Right atrium auricular region (tissue), 2 donors: Measurements from ENCODE around the gene VPS33A. TPM values are rescaled to one million over a fixed set of nuclear protein-coding genes. Genes with fewer than 3 reads are reported as not detected.

Experiments used
- DNase-seq: peaks from one replicate; pipeline ENCODE4 v3.0.0-alpha.2; 2019; ENCODE audit warnings: low spot score
- H3K27ac ChIP-seq, 2 donors: fragments of 200-600 bp; sonication (generic); 1 replicate in 1 of 2; 2 replicates in 1 of 2; pipeline ENCODE4 v1.5.1; 2016 to 2019
- H3K27me3 ChIP-seq, 2 donors: fragments of 200-600 bp; sonication (generic); one replicate each; pipeline versions ENCODE4 v1.5.1 to v1.6.0; 2017 to 2019
- H3K36me3 ChIP-seq: fragments of 200-600 bp; sonication (generic); one replicate; pipeline ENCODE4 v1.5.1; 2016
- H3K4me1 ChIP-seq, 2 donors: fragments of 200-600 bp; sonication (generic); one replicate each; pipeline versions ENCODE4 v1.5.1 to v1.6.0; 2017 to 2019
- H3K4me3 ChIP-seq, 2 donors: fragments of 200-600 bp; sonication (generic); 1 replicate in 1 of 2; 2 replicates in 1 of 2; pipeline ENCODE4 v1.5.1; 2017 to 2019; ENCODE audit warnings: mild to moderate bottlenecking in 1 of 2, moderate library complexity in 1 of 2
- H3K9me3 ChIP-seq, 2 donors: fragments of 200-600 bp; sonication (generic); one replicate each; pipeline ENCODE4 v1.5.1; 2019
- CTCF ChIP-seq, 2 donors: fragments of 200-600 bp; sonication (generic); IDR thresholded peaks; one replicate each; pipeline ENCODE4 v1.5.1; 2019; ENCODE audit warnings: antibody characterized with exemption in 2 of 2
- total RNA-seq, 2 donors: library from RNA; depleted of rRNA; stranded (reverse); fragments of >200 nt; gene quantifications; one replicate each; pipeline ENCODE4 v1.1.0, GENCODE V29; 2016

VPS33A gene
- total RNA-seq, 2 donors from 2014 or later: 7.6 to 8.4 TPM

GRCh38 chr12:122232691-122233090, 33.6 kb downstream of the VPS33A start:
- Histone ChIP-seq H3K27me3 (no peaks in the 10 kb centered on the region), H3K9me3 (no peaks in the 10 kb centered on the region), H3K4me1 (no peaks in the 10 kb centered on the region), H3K36me3 (peaks cover 61% of the 10 kb centered on the region), H3K4me3 (no peak overlapping the region), H3K27ac (no peak overlapping the region)
- no peak for TF ChIP-seq CTCF (IDR thresholded peaks at IDR 0.05)
- DNase-seq: no peak

GRCh38 chr12:122230798-122231197, 35.5 kb downstream of the VPS33A start:
- Histone ChIP-seq H3K36me3 (peaks cover 51% of the 10 kb centered on the region), H3K27ac (no peak overlapping the region), H3K27me3 (no peaks in the 10 kb centered on the region), H3K4me3 (no peak overlapping the region), H3K9me3 (no peaks in the 10 kb centered on the region), H3K4me1 (peaks cover 0 to 8% of the 10 kb centered on the region in 2 donors)
- no peak for DNase-seq
- no peak for TF ChIP-seq CTCF (IDR thresholded peaks at IDR 0.05)

- Histone ChIP-seq H3K9me3 (no peaks in the 10 kb centered on the region), H3K4me1 (peaks cover 0 to 30% of the 10 kb centered on the region in 2 donors), H3K4me3 (no peak overlapping the region), H3K27ac (no peak overlapping the region), H3K36me3 (peaks cover 26% of the 10 kb centered on the region), H3K27me3 (no peaks in the 10 kb centered on the region)
- DNase-seq: no peak
- TF ChIP-seq CTCF (IDR thresholded peaks at IDR 0.05): no peak
These were observed 38.2 kb downstream of the VPS33A start for GRCh38 chr12:122228092-122228491.

GRCh38 chr12:122227341-122227740, 39.0 kb downstream of the VPS33A start:
- Histone ChIP-seq H3K27ac (no peak overlapping the region), H3K36me3 (peaks cover 24% of the 10 kb centered on the region)
- TF ChIP-seq CTCF (IDR thresholded peaks at IDR 0.05): no peak

GRCh38 chr12:122226366-122227125, 39.7 kb downstream of the VPS33A start:
- Histone ChIP-seq H3K27me3 (no peaks in the 10 kb centered on the region), H3K4me3 (peak overlapping the region; percentile 25 to 52), H3K27ac (peak overlapping the region; percentile 17 to 26), H3K4me1 (peaks cover 0 to 34% of the 10 kb centered on the region in 2 donors), H3K36me3 (peaks cover 20% of the 10 kb centered on the region), H3K9me3 (no peaks in the 10 kb centered on the region)
- no peak for DNase-seq
- peak in 1 of 2 donors; percentile 6 for TF ChIP-seq CTCF (IDR thresholded peaks at IDR 0.05)

More at GRCh38 chr12:122227341-122227740, 39.0 kb downstream of the VPS33A start:
- DNase-seq: no peak
- H3K4me3 ChIP-seq: no peak overlapping the region
- H3K27me3 ChIP-seq: no peaks in the 10 kb centered on the region
- H3K4me1 ChIP-seq: peaks cover 0 to 34% of the 10 kb centered on the region in 2 donors
- H3K9me3 ChIP-seq: no peaks in the 10 kb centered on the region
